Left lung (tissue), 10 donors: ENCODE results near the gene EVA1A. TPM values are rescaled to one million over a fixed set of nuclear protein-coding genes. Genes with fewer than 3 reads are reported as not detected.

Experiments
- ATAC-seq: fragments of 200-7000 bp; cut with Tn5 transposase; one replicate; pipeline ENCODE4 v1.9.1; 2020; ENCODE audit warnings: moderate library complexity
- DNase-seq, 4 donors: peaks; one replicate each; pipeline ENCODE4 v3.0.0-alpha.2; 2013 to 2020
- H3K27ac ChIP-seq, 2 donors: fragments of 200-600 bp; sonication (generic) in 1 of 2; one replicate each; pipeline versions ENCODE4 v1.5.0 to v1.8.0; 2020 to 2021
- H3K27me3 ChIP-seq, 2 donors: fragments of 200-600 bp; sonication (generic) in 1 of 2; one replicate each; pipeline versions ENCODE4 v1.5.0 to v1.8.0; 2020 to 2021
- H3K36me3 ChIP-seq, 2 donors: fragments of 200-600 bp; sonication (generic) in 1 of 2; one replicate each; pipeline versions ENCODE4 v1.5.0 to v1.8.0; 2020 to 2021
- H3K4me1 ChIP-seq, 2 donors: fragments of 200-600 bp; one replicate each; pipeline ENCODE4 v1.8.0; 2021
- H3K4me3 ChIP-seq, 2 donors: fragments of 200-600 bp; sonication (generic) in 1 of 2; one replicate each; pipeline versions ENCODE4 v1.5.0 to v1.8.0; 2020 to 2021; ENCODE audit warnings: mild to moderate bottlenecking in 1 of 2
- H3K9me3 ChIP-seq, 2 donors: fragments of 200-600 bp; sonication (generic) in 1 of 2; one replicate each; pipeline versions ENCODE4 v1.5.0 to v1.8.0; 2020 to 2021
- intact Hi-C, 2 donors: fragments of 100-400 bp; cut with DNase I; formaldehyde crosslinking; loops; one replicate each; pipeline versions ENCODE4 v1.11.2 to v1.14.2; 2022
- polyA plus RNA-seq, 6 donors: library from polyadenylated mRNA; unstranded; fragments of 120-200 nt; gene quantifications; one replicate each; pipeline ENCODE4 v1.2.1, GENCODE V29; 2013; ENCODE audit not compliant: insufficient read length in 6 of 6
- total RNA-seq, 2 donors: library from RNA; stranded (reverse); fragmentation: NEBNext Ultra II Directional; extraction: Animal tissue kit (Norgen Biotek cat#: 25700); gene quantifications; one replicate each; pipeline ENCODE4 v1.2.1, GENCODE V29; 2021
- TF ChIP-seq, protein P1 (sequence below), 2 donors: fragments of 200-600 bp; sonication (generic) in 1 of 2; IDR thresholded peaks; one replicate each; pipeline versions ENCODE4 v1.5.0 to v1.8.0; 2021; ENCODE audit warnings: antibody characterized with exemption in 2 of 2
- donor health status: DM: no; HTN: yes; CAD: no.
- donor health status: DM: no; HTN: no; CAD: no.

EVA1A gene
- total and polyA plus RNA-seq, 8 donors = 23.2 to 54.7 (median 34.2) TPM

DNA sequence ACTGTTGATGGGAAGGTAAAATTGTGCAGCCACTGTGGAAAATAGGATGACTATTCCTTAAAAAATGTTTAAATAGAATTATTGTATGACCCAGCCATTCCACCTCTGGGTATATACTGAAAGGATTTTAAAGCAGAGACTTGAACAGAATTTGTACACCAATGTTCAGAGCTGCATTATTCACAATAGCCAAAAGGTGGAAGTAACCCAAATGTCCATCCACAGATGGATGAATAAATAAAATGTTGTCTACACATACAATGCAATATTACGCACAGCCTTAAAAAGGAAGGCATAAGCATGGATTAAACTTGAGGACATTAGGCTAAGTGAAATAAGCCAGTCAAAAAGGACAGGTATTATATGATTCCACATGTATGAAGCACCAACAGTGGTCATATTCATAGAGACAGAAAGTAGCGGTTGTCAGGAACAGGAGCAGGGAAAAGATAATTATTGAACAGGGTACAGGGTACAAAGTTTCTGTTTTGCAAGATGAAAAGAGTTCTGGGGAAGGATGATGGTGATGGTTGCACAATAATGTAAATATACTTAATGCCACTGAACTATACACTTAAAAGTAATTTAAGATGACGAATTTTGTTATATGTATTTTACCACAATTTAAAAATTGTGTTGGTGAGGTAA is 39.4 kb downstream of the EVA1A start:
- ATAC-seq (no peak), DNase-seq (no peak)
- H3K4me3 ChIP-seq = no peak overlapping the region
- no peak overlapping the region for H3K27ac ChIP-seq
- intact Hi-C loops = no loop called here
- no peaks in the 10 kb centered on the region for H3K9me3 ChIP-seq
- no peaks in the 10 kb centered on the region for H3K27me3 ChIP-seq
- H3K4me1 ChIP-seq = no peaks in the 10 kb centered on the region
- TF ChIP-seq, protein P1, sequence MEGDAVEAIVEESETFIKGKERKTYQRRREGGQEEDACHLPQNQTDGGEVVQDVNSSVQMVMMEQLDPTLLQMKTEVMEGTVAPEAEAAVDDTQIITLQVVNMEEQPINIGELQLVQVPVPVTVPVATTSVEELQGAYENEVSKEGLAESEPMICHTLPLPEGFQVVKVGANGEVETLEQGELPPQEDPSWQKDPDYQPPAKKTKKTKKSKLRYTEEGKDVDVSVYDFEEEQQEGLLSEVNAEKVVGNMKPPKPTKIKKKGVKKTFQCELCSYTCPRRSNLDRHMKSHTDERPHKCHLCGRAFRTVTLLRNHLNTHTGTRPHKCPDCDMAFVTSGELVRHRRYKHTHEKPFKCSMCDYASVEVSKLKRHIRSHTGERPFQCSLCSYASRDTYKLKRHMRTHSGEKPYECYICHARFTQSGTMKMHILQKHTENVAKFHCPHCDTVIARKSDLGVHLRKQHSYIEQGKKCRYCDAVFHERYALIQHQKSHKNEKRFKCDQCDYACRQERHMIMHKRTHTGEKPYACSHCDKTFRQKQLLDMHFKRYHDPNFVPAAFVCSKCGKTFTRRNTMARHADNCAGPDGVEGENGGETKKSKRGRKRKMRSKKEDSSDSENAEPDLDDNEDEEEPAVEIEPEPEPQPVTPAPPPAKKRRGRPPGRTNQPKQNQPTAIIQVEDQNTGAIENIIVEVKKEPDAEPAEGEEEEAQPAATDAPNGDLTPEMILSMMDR (IDR thresholded peaks at IDR 0.05) = no peak
- H3K36me3 ChIP-seq = no peaks in the 10 kb centered on the region

DNA sequence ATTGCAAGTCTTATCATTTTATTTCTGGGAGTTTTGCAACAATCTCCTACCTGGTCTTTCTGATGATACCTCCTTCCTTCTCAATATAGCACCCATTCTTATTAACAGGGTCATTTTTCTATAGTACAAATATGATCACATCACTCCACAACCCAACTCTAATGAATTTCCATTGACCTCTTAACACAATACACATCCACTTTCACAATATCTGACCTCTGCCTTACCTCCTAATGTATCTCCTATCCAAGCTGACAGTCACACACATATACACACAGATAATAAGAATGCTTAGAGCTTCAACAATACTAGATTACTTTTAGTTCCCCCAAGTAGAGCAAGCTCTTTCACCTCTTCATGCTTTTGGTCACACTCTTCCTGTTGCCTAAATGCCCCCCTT is 40.9 kb downstream of the EVA1A start:
- no peak for ATAC-seq
- intact Hi-C loops = no loop called here
- Histone ChIP-seq H3K9me3 (no peaks in the 10 kb centered on the region), H3K36me3 (no peaks in the 10 kb centered on the region), H3K27ac (no peak overlapping the region), H3K27me3 (no peaks in the 10 kb centered on the region), H3K4me3 (no peak overlapping the region), H3K4me1 (no peaks in the 10 kb centered on the region)
- no peak for DNase-seq
- TF ChIP-seq, protein P1 (IDR thresholded peaks at IDR 0.05) = no peak

GRCh38 chr2:75518638-75519465 is 41.9 kb downstream of the EVA1A start:
- H3K4me3 ChIP-seq = no peak overlapping the region
- H3K4me1 ChIP-seq = no peaks in the 10 kb centered on the region
- ATAC-seq (no peak), DNase-seq (no peak)
- H3K9me3 ChIP-seq = no peaks in the 10 kb centered on the region
- no peak overlapping the region for H3K27ac ChIP-seq
- intact Hi-C loops = no loop called here
- H3K36me3 ChIP-seq = no peaks in the 10 kb centered on the region
- TF ChIP-seq, protein P1 (IDR thresholded peaks at IDR 0.05) = no peak
- H3K27me3 ChIP-seq = no peaks in the 10 kb centered on the region

DNA sequence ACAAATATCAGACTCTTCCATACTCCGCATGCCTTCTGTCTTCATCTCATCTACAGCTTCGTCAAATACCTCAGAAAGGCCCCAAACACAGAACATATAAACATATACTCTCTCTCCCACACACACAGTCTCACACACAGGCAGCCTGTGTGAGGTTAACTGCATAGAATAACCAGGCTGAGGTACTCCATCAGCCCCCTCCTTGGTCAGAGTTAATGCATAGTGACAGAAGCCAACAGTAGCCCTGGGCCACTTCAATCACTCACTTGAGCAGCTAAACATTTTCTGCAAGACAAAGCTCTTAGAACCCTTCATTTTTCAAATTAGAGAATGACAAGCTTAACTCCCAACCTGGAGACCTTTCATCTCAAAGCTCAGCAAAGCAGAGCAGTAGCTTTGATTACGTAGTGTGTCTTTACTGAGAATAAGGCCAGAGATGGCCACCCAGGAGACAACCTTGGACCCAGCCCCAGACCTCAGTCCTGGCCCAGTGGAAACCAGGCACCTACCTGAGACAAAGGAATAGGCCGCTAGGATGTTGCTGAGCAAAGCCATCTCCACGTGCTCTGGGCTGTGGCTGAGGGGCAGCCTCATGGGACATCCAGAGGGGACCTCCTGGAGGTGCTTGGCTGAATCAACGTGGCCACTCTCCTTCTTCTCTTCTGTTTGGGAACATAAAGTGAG is 43.0 kb downstream of the EVA1A start:
- ATAC-seq = no peak
- TF ChIP-seq, protein P1 (IDR thresholded peaks at IDR 0.05) = no peak
- Histone ChIP-seq H3K4me1 (no peaks in the 10 kb centered on the region), H3K9me3 (peaks cover 0 to 6% of the 10 kb centered on the region in 2 donors), H3K27ac (no peak overlapping the region), H3K36me3 (no peaks in the 10 kb centered on the region), H3K27me3 (no peaks in the 10 kb centered on the region), H3K4me3 (no peak overlapping the region)
- no peak for DNase-seq
- intact Hi-C loops = no loop called here
